Thymus (tissue), 11 donors: ENCODE results near the gene ATG16L1. TPM values are rescaled to one million over a fixed set of nuclear protein-coding genes. Genes with fewer than 3 reads are reported as not detected.

Source experiments
- DNase-seq, 9 donors: peaks; one replicate each; pipeline ENCODE4 v3.0.0-alpha.2; 2013; ENCODE audit warnings: low spot score in 9 of 9, low read depth in 6 of 9, missing footprints in 1 of 9
- H3K27ac ChIP-seq, 2 donors: one replicate each; pipeline ENCODE4 v1.5.1; 2013; ENCODE audit warnings: control low read depth in 1 of 2, low read depth in 1 of 2, low read length in 1 of 2, mild to moderate bottlenecking in 1 of 2, moderate library complexity in 1 of 2
- H3K27me3 ChIP-seq, 2 donors: one replicate each; pipeline ENCODE4 v1.5.1; 2013; ENCODE audit warnings: low read length in 1 of 2; ENCODE audit not compliant: control insufficient read depth in 2 of 2, insufficient read depth in 1 of 2
- H3K36me3 ChIP-seq, 2 donors: one replicate each; pipeline ENCODE4 v1.5.1; 2013; ENCODE audit warnings: low read length in 1 of 2, mild to moderate bottlenecking in 1 of 2, moderate library complexity in 1 of 2; ENCODE audit not compliant: control insufficient read depth in 2 of 2, insufficient read depth in 2 of 2
- H3K4me1 ChIP-seq, 2 donors: one replicate each; pipeline ENCODE4 v1.5.1; 2013; ENCODE audit warnings: low read length in 2 of 2; ENCODE audit not compliant: control insufficient read depth in 2 of 2, insufficient read depth in 2 of 2
- H3K4me3 ChIP-seq, 2 donors: one replicate each; pipeline ENCODE4 v1.5.1; 2013; ENCODE audit warnings: low read length in 2 of 2, control low read depth in 1 of 2, mild to moderate bottlenecking in 1 of 2
- H3K9me3 ChIP-seq, 2 donors: one replicate each; pipeline ENCODE4 v1.5.1; 2013; ENCODE audit warnings: low read length in 1 of 2, mild to moderate bottlenecking in 1 of 2; ENCODE audit not compliant: control insufficient read depth in 2 of 2, insufficient read depth in 1 of 2
- WGBS: extraction: QIAGEN DNeasy Blood & Tissue Kit; methylation state at CpG from one replicate; pipeline ENCODE4 v1.1.7; 2013; 5-methylcytosine and 5-hydroxymethylcytosine counted together
- polyA plus RNA-seq: library from polyadenylated mRNA; stranded (reverse); fragments of 200-250 nt; gene quantifications from one replicate; pipeline ENCODE4 v1.2.3, GENCODE V29; 2013
- total RNA-seq: library from RNA; stranded (reverse); fragments of 120-200 nt; gene quantifications from one replicate; pipeline ENCODE4 v1.2.4, GENCODE V29; 2013
- donor health status: healthy.

Gene ATG16L1
- total and polyA plus RNA-seq, 2 donors, result 23.4 to 27.6 TPM

DNA sequence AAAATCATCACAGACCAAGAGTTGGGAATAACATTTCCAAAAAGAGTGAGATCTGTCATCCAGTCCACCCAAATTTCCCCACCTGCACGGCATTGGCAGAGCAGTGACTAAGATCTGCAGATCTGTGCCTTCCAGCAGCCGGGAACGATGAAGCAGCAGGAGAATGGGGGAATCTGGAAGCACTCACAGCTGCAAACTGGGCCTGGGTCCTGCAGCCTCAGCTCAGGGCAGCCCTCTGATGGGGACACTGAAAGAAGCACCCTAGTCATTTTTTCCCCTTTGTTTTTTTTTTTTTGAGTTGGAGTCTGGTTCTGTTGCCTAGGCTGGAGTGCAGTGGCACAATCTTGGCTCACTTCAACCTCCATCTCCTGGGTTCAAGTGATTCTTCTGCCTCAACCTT, 51.8 kb downstream of the ATG16L1 start:
- no peak for DNase-seq
- 97% methylated on average over 3 of the region's 3 CpGs for WGBS
- Histone ChIP-seq H3K4me3 (no peak overlapping the region), H3K4me1 (no peaks in the 10 kb centered on the region), H3K36me3 (no peaks in the 10 kb centered on the region), H3K27me3 (no peaks in the 10 kb centered on the region), H3K9me3 (no peaks in the 10 kb centered on the region), H3K27ac (no peak overlapping the region)

DNA sequence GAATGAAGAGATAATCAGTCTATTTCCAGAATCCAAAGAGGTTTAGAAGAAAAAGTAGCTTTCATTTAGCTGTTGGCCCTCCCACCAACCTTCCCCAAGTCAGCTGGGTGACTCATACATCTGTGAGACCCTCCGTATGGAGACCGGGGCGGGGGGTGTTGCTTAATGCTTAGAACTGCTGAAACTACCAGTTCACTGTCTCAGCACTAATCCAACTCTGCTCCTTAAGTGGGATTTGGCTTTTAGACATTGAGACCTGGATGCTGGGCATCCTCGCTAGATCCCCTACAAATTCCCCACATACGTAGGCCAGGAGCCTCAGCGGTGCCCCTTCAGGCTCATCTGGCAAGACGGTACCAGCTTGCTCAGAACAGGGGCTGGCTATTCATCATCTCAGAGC, 56.1 kb downstream of the ATG16L1 start, which contains the start of gene SAG:
SAG (plus strand) TSS at position 252 of the 400 bp plus-strand sequence. CDS start 1,374 bp downstream, outside the sequence.
- H3K4me1 ChIP-seq, result no peaks in the 10 kb centered on the region
- no peak within 1 kb of the TSS for H3K27ac ChIP-seq
- 95% methylated on average over 7 of the region's 7 CpGs for WGBS
- DNase-seq, result no peak
- H3K4me3 ChIP-seq, result no peak within 1 kb of the TSS
- H3K9me3 ChIP-seq, result no peaks in the 10 kb centered on the region
- no peaks in the 10 kb centered on the region for H3K36me3 ChIP-seq
- no peaks in the 10 kb centered on the region for H3K27me3 ChIP-seq

DNA sequence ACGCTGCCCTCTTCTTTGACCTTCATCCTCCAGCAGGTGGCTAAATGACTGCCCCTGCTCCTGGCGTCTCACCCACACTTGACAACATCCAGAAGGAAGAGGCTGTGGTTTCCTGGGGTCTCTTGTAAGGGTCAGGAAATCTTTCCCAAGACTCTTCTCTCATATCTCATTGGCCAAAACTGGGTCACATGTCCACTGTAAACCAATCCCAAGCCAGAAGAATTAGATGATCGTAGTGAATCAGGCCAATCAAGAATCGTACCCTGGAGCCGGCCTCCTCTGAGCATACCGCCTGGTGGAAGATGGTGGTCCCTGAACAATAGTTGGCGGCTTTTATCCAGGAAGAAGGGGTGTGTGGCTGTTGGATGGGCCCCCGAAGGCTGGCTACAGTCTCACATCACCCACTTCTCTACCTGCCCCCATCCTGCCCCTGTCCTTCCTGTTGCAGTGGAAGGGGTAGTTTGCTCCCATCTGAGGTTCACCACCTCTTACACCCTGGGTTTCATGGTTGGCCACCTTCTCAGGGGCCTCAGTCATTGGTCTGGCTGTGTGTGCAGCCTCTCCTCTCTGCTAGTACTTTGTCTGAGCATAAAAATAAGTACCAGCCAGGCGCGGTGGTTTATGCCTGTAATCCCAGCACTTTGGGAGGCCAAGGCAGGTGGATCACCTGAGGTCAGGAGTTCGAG, 59.9 kb downstream of the ATG16L1 start:
- no peak for DNase-seq
- 95% methylated on average over 11 of the region's 11 CpGs for WGBS
- no peaks in the 10 kb centered on the region for H3K9me3 ChIP-seq
- no peak overlapping the region for H3K27ac ChIP-seq
- no peaks in the 10 kb centered on the region for H3K27me3 ChIP-seq
- no peaks in the 10 kb centered on the region for H3K4me1 ChIP-seq
- H3K4me3 ChIP-seq, result no peak overlapping the region
- no peaks in the 10 kb centered on the region for H3K36me3 ChIP-seq

DNA sequence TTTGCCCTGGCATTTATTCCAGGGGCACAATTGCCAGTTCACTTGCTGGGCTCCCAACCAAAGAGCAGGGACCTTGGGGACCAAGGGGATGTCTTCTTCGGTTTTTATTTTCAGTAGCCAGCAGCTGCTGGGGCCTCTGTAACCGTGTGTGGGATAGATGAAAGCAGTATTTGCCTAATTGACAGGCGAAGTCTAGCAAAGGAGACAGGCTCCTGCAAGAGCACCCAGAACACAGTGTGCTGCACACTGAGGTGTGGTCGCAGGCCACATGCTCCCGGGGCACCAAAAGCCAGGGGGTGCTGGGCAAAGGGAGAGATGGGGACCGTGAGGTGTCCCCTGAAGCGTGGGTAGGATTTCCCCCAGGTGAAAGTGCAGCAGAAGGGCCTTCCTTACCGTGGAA, 61.4 kb downstream of the ATG16L1 start:
- H3K36me3 ChIP-seq, result no peaks in the 10 kb centered on the region
- no peak overlapping the region for H3K4me3 ChIP-seq
- H3K9me3 ChIP-seq, result no peaks in the 10 kb centered on the region
- no peak for DNase-seq
- no peaks in the 10 kb centered on the region for H3K4me1 ChIP-seq
- 88% methylated on average over 8 of the region's 8 CpGs for WGBS
- H3K27me3 ChIP-seq, result no peaks in the 10 kb centered on the region
- H3K27ac ChIP-seq, result no peak overlapping the region

DNA sequence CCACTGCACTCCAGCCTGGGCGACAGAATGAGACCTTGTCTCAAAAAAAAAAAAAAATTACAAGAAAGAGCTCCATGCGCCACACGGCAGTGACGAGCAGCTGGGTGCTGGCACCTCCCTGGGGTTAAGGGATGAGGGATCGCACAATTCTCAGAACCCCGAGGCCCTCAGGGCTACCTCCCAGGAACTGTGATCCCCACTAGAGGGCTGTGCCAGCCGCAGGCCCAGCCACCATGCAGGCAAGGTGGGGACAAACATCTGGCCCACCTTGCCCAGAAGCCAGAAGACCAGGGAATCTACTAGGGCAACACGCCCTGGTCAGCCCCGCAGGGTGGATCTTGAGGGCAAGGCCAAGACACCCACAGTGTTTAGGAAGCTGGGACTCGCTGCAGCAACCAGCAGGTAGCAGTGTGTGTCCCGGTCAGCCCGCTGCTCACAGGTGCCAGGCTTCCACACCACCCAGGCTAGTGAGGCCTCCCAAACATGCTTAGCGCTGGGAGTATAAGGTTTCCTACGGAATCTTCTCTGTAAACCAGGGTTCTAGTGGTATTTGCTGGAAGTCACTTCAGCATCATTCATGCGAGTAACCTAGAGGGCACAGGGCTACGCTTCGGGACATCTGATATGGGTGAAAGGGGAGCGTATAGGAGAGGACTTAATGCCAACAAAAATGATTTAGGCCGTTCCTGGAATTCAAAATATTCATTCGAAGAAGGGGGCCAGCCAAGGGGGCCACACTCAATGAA, 62.9 kb downstream of the ATG16L1 start:
- Histone ChIP-seq H3K4me1 (no peaks in the 10 kb centered on the region), H3K27ac (no peak overlapping the region), H3K36me3 (no peaks in the 10 kb centered on the region), H3K9me3 (no peaks in the 10 kb centered on the region), H3K27me3 (no peaks in the 10 kb centered on the region), H3K4me3 (no peak overlapping the region)
- WGBS, result 98% methylated on average over 20 of the region's 20 CpGs
- no peak for DNase-seq

DNA sequence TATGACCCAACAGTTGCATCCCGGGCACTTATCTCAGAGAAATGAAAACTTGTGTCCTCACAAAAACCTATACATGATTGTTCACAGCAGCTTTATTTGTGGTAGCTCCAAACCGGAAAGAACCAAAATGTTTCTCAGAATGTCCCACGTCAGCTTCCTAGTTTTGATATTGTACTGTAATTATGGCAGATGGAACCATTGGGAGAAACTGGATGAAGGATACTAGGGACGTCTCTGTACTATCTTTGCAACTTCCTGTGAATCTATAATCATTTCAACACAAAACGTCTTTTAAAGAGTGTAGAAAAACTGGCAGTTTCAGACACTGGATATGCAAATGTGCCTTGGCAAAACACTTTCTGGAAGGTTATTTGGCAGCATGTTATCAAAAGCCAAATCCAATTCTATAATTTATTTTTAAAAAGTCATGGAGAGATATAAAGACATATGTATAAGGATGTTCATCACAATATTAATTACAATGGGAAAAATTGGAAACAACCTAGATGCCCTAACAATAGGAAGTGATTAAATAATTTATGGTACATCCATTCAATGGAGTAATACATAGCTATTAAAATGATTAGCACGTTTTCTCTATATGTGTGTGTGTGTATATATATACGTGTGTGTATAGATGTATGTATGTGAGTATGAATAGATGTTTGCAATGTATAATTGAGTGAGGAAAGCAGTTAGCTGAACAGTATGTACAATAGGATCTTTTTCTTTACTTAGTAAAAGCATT, 65.9 kb downstream of the ATG16L1 start:
- Histone ChIP-seq H3K4me1 (no peaks in the 10 kb centered on the region), H3K4me3 (no peak overlapping the region), H3K9me3 (no peaks in the 10 kb centered on the region), H3K36me3 (no peaks in the 10 kb centered on the region), H3K27me3 (peaks cover 0 to 2% of the 10 kb centered on the region in 2 donors), H3K27ac (no peak overlapping the region)
- DNase-seq, result no peak
- WGBS, result 94% methylated on average over 7 of the region's 7 CpGs

DNA sequence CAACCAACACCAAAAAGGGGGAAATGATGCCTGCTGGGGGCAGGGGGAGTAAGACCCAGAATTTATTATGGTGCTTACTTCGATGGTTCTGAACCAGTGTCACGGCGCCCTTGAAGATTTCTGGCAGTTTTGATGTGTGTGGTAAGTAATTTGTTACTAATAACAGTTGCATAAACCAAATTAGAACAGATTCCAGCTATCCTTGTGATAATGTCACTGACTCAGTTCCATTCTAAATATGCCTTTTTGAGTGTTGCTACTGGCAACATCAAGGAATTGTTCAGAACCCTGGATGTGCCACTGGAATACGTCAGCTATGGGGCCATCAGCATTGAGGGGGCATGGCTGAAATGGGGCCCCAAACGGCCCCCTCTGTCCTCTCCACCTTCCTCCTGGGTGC, 67.8 kb downstream of the ATG16L1 start:
- Histone ChIP-seq H3K27ac (no peak overlapping the region), H3K4me1 (no peaks in the 10 kb centered on the region), H3K4me3 (no peak overlapping the region), H3K27me3 (peaks cover 0 to 2% of the 10 kb centered on the region in 2 donors), H3K36me3 (no peaks in the 10 kb centered on the region), H3K9me3 (no peaks in the 10 kb centered on the region)
- WGBS, result 84% methylated on average over 5 of the region's 5 CpGs
- DNase-seq, result no peak

DNA sequence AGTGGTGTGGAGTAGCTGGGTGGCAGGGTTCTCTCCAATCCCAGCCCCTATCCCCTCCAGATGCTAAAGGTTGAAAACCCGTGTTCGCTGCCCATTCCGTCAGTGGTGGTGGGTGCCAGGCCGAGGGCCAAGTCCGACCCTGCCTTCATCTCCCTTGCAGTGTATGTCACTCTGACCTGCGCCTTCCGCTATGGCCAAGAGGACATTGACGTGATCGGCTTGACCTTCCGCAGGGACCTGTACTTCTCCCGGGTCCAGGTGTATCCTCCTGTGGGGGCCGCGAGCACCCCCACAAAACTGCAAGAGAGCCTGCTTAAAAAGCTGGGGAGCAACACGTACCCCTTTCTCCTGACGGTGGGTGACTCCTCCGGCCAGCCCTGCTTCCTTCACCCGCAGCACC, 69.0 kb downstream of the ATG16L1 start:
- H3K27ac ChIP-seq, result no peak overlapping the region
- H3K9me3 ChIP-seq, result no peaks in the 10 kb centered on the region
- no peaks in the 10 kb centered on the region for H3K36me3 ChIP-seq
- H3K4me1 ChIP-seq, result no peaks in the 10 kb centered on the region
- DNase-seq, result no peak
- WGBS, result 98% methylated on average over 17 of the region's 17 CpGs
- no peak overlapping the region for H3K4me3 ChIP-seq
- H3K27me3 ChIP-seq, result peaks cover 0 to 2% of the 10 kb centered on the region in 2 donors

DNA sequence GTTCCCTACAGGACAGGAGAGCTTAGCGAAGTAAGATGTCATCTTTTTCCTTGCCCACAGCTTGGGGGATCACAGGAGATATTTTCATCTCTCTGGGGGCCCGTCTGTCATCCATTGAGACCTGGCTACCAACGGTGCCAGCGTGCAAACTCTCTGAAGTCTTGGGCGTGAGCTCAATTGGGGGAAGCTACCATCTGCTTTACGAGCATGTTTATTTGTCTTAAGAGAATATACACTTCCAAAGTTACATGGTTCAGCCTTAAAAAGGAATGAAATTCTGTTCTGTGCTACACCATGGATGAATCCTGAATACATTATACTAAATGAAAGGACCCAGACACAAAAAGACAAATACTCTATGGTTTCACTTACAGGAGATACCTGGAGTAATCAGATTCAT, 69.7 kb downstream of the ATG16L1 start:
- H3K27me3 ChIP-seq, result peaks cover 0 to 2% of the 10 kb centered on the region in 2 donors
- no peak overlapping the region for H3K4me3 ChIP-seq
- no peak overlapping the region for H3K27ac ChIP-seq
- H3K4me1 ChIP-seq, result no peaks in the 10 kb centered on the region
- 97% methylated on average over 6 of the region's 6 CpGs for WGBS
- DNase-seq, result no peak
- H3K9me3 ChIP-seq, result no peaks in the 10 kb centered on the region
- H3K36me3 ChIP-seq, result no peaks in the 10 kb centered on the region
